CD4-positive, alpha-beta T cell treated with Interferon gamma for 1 hour (primary cell): ENCODE data around the gene MTMR6.

Experiments used
- DNase-seq: peaks from one replicate; pipeline ENCODE4 v3.0.0-alpha.2; 2020

MTMR6 gene

DNA sequence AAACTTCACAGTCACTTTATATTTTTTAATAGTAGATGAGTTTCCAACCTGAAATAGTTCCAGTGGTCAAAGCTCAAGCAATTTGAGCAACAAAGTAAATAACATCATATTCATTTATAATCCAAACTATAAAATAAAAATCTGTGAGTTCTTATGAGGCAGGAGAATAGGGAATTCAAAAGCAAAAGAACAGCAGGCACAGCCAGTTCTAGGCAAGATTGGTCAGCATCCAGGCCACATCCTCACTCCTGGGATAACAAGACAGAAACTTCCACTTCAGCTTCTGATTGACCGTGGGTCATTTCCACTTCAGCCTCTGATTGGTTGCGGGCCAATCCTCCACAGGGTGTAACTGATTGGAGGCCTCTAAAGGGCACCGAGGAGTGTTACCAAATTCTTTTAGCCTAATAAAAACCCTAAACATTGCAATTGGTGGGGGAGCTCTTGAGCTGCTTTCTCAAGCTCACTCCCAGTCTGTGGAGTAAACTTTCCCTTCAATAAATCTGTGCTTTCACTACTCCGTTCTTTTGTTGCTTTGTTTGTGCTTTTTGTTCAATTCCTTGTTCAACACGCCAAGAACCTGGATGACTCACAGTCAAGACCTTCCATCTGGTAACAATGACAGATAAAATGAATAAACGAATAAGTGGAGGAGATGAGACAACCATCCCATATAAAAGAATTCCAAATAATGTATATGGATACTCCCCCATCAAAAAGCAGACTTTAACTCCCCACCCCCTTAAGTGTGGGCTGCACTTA, 72.6 kb downstream of the MTMR6 start:
- DNase-seq: no peak

DNA sequence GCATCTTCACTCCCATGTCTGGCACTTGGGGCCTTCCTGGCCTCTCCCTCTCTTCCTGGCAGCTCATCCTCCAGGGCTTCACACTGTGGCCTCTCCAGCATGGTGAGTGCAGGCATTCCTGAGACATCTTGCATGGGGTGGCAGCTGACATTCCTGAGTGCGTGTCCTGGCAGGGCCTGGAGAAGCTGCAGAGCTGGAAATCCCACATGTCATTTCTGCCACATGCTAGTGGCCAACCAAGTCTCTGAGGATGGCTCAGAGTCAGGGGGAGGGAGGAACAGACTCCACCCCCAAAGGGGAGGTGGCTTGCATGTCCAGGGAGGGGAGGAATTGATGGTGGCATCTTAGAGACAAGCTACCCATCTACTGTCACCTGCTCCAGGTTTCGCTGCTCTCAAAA, 73.6 kb downstream of the MTMR6 start:
- no peak for DNase-seq

DNA sequence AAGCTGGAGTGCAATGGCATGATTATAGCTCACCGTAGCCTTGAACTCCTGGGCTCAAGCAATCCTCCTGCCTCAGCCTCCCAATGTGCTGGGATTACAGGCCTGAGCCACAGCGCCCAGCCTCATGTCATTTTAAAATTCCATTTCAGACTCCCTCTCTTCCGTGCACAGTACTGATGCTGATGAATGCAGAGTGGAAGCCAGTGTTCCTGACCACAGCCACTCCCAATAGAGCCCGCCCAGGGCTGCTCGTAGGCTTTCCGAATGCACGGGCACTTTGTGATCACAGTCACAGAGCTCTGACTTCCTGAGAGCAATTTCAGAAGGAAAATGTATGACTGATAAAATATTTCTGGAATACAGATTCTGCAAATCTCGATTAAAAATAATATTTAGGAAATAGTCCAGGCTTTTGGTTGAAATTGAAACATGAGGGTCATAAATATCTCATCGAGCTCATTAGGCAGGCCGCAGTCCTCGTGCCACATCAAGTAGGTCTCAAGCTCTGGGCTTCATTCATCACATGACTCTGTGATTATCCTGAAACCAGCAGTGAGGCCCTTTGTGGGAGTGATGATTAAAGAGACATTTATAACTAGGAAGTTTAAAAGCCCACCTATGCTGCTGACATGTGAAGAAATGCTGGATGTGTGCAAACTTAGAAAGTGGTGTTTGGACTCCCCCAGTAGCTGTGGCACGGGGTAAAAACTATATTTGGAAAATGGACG, 76.3 kb downstream of the MTMR6 start:
- DNase-seq: no peak

DNA sequence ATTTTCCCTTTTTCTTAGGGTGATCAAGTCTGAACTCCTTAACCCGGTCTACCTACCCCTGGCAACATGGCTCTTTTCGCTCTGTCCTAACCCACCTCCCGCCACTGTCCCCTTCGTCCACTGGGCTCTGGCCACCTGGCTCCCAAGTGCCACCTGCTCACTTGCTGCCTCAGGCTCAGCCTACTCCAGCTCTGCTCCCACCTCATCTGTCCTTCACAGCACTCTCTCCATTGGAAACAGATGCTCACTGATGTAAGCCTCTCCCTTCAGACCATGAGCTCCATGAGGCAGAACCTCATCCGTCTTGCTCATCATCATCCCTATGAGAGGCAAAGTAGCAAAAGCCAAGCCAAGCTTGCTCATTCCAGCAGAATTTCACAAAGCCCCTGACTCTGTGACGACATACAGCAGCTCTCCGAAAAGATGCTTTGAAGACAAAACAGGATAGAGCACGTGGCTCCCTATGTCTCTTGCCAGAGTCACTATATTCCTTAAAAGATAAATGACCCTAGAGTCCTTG, 79.9 kb downstream of the MTMR6 start:
- no peak for DNase-seq

DNA sequence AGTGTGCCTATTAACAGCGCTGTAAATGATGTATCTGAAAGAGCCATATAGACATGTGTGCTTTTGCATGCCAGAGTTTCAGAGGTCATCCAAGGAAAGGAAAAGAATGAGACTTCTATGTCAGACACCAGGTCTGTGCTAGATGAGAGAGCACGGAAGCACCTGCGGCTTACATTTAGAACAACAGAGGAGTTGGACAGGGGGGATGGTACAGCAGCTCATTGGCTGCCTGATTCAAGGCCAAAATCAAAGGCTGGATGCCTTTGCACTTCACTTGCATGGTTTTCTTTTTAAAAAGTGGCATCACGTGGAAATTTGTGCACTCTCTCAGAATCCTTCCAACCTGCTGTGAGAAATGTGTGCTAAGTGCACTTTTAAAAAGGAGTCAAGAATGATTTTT, 82.4 kb downstream of the MTMR6 start:
- DNase-seq: no peak

DNA sequence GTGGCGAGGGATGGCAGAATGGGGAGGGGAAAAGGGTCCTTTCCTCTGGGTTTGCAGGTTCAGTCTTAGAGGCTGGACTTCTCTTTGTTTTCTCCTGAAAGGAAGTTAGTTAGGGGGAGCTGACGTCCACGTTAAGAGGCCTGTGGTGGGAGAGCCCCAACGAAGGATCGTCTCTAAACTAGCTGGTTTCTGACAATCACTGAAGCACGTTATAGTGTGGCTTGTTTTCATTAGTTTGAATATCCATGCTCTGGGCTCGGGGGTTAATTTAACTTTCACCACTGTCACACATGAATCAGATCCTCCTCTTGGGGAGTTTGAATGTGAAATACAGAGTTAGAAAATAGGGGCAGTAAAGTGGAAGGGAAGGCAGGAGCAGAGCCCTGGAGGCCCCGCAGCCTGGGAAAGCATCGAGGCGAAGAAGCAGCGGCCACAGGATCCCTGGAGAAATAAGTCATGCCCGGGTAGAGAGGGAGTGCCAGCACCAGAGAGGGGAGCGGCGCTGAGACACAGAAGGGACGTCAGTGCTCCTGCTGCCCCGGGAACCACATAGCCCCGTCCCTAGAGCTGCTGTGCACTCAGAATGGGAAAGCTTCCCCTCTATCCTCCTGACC, 84.1 kb downstream of the MTMR6 start:
- DNase-seq: no peak

DNA sequence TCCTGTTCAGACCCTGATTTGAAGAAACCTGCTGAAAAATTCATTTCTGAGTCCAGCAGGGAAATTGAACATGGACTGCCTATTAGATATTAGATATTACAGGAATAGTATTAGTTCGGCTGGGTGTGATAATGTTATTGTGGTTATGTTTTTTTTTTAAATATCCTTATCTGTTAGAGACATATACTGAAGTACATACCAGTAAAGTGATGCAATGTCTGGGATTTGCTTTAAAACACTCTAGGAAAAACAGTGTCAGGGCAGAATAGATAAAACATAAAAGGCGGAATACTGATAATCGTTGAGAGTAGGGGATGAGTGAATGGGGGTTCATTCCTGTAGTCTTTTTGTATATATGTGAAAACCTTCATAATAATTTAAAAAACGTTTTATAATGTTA, 86.5 kb downstream of the MTMR6 start:
- no peak for DNase-seq

DNA sequence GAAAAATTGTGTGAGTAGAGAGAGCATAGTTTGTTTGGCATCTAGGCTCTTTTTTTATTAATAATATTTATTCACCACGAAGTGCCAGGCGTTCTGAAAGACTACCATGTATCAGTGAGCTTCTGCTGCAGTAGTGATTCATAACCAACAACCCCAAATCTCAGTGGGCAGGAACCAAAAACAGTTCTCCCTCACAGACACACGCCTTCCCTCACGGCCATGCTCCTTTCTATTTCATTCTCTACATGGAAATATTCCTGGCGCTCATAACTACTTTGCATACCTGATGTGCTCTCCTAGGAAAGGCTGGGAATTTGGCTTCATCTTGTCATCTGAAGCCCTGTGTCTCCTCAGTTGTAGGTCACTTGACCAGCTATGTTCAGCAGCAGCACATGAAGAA, 88.6 kb downstream of the MTMR6 start:
- DNase-seq: no peak

DNA sequence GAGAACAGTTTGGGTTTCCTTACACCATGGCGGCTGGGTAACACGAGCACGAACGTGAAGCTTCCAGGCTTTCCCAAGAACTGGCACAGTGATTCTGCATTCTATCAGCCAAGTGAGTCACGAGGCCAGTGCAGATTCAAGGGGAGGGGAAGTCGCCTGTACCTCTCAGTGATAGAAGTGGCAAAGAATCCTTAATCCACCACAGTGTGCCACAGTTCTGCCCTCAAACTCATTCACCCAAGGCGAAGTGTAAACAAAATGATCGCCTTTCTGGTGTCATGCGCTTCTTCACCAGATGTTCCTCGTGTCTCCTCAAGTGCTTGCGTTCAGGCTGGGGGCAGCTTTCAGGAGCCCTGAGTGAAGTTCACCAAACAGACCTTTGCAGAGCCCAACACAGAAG, 90.3 kb downstream of the MTMR6 start:
- no peak for DNase-seq
